HepG2 (cell line): ENCODE data around the gene IGHMBP2. TPM values are rescaled to one million over a fixed set of nuclear protein-coding genes. Genes with fewer than 3 reads are reported as not detected.

Experiments
- ATAC-seq: fragments of 200-7000 bp; cut with Tn5 transposase; 3 replicates; pipeline ENCODE4 v1.9.1; 2020; ENCODE audit warnings: mild to moderate bottlenecking, moderate library complexity
- BruUV-seq: library from RNA; stranded (reverse); fragments of 400-500 nt; replicated peaks from 2 replicates; lab custom pipeline; 2021; lab: Mats Ljungman, UMichigan
- CTCF ChIA-PET: fragments of 300-600 bp; formaldehyde crosslinking; extraction: SDS; loops from one replicate; lab custom pipeline; 2021; ENCODE audit warnings: low total read pairs, inconsistent platforms, low intra/inter-chr PET ratio; lab: Yijun Ruan, JAX
- POLR2A ChIA-PET: fragments of 350-600 bp; sonication (Branson Sonifier 250); formaldehyde crosslinking; loops from one replicate; lab custom pipeline; 2020; ENCODE audit warnings: antibody characterized with exemption, inconsistent platforms; lab: Yijun Ruan, JAX
- DNase-seq: peaks from one replicate; pipeline ENCODE4 v3.0.0-alpha.2; 2015; ENCODE audit warnings: low spot score
- FAIRE-seq: peaks from 3 replicates; lab custom pipeline; 2011; peaks lifted over from hg19 to GRCh38; lab: Jason Lieb, UNC
- H2AFZ ChIP-seq: one replicate; pipeline ENCODE4 v1.6.1; 2011; ENCODE audit warnings: low read length, inconsistent platforms
- H3K27ac ChIP-seq: fragments of 300-600 bp; 3 replicates; pipeline ENCODE4 v1.8.0; 2011; ENCODE audit warnings: mixed run types, mild to moderate bottlenecking, mixed read lengths, low read length, inconsistent platforms; ENCODE audit not compliant: insufficient read depth; ENCODE audit errors: extremely low read length
- H3K27me3 ChIP-seq, 2 experiments: fragments of 200-600 bp in 1 of 2; 2 replicates in 1 of 2; 3 replicates in 1 of 2; pipeline versions ENCODE4 v1.6.0 to v1.8.0; 2011; ENCODE audit warnings: low read length in 2 of 2, mild to moderate bottlenecking in 2 of 2, moderate library complexity in 2 of 2, inconsistent platforms in 1 of 2; ENCODE audit not compliant: insufficient read depth in 2 of 2, control insufficient read depth in 1 of 2
- H3K36me3 ChIP-seq, 2 experiments: fragments of 200-600 bp in 1 of 2; replicated peaks in 1 of 2; 2 replicates in 1 of 2; 3 replicates in 1 of 2; pipeline versions ENCODE4 v1.5.1 to v1.8.0; 2011; ENCODE audit warnings: low read length in 2 of 2, inconsistent platforms in 1 of 2; ENCODE audit not compliant: insufficient read depth in 2 of 2, control insufficient read depth in 1 of 2
- H3K4me1 ChIP-seq: 2 replicates; pipeline ENCODE4 v1.5.1; 2012; ENCODE audit warnings: low read length, inconsistent platforms; ENCODE audit not compliant: insufficient read depth
- H3K4me2 ChIP-seq: 2 replicates; pipeline ENCODE4 v1.6.0; 2011; ENCODE audit warnings: low read depth, low read length, inconsistent platforms
- H3K4me3 ChIP-seq, 3 experiments: fragments of 200-600 bp in 1 of 3; sonication (generic), shearing (Covaris generic) in 1 of 3; replicated peaks in 1 of 3; 2 replicates each; pipeline ENCODE4 v1.5.1; 2011 to 2016; ENCODE audit warnings: low read length in 3 of 3, inconsistent platforms in 2 of 3, low read depth in 2 of 3, mild to moderate bottlenecking in 2 of 3, control low read depth in 1 of 3, mixed read lengths in 1 of 3; ENCODE audit not compliant: insufficient read depth in 1 of 3
- H3K79me2 ChIP-seq: one replicate; pipeline ENCODE4 v1.6.1; 2011; ENCODE audit warnings: low read length, inconsistent platforms; ENCODE audit not compliant: insufficient read depth
- H3K9ac ChIP-seq: 2 replicates; pipeline ENCODE4 v1.6.0; 2011; ENCODE audit warnings: mild to moderate bottlenecking, low read depth, low read length, inconsistent platforms; ENCODE audit not compliant: insufficient read depth
- H3K9me3 ChIP-seq: 2 replicates; pipeline ENCODE4 v1.5.1; 2012; ENCODE audit warnings: mild to moderate bottlenecking, low read length
- H4K20me1 ChIP-seq: 2 replicates; pipeline ENCODE4 v1.6.0; 2011; ENCODE audit warnings: inconsistent platforms, mild to moderate bottlenecking, low read length, moderate library complexity; ENCODE audit not compliant: insufficient read depth
- AGO2 ChIP-seq: fragments of 200-400 bp; formaldehyde crosslinking; optimal IDR thresholded peaks from 2 replicates; pipeline ENCODE3; 2017; ENCODE audit warnings: mild to moderate bottlenecking, low read depth, low read length, moderate library complexity
- ZNF646 ChIP-seq: sonication (generic); formaldehyde crosslinking; IDR thresholded peaks from 2 replicates; pipeline ENCODE4 v1.9.0; 2021; ENCODE audit warnings: mild to moderate bottlenecking, missing genetic modification reagents
- WGBS: methylation state at CpG from one replicate; pipeline ENCODE4 v1.1.6; 2017; ENCODE audit warnings: low lambda C conversion rate; 5-methylcytosine and 5-hydroxymethylcytosine counted together
- in situ Hi-C: cut with HindIII; loops from 2 replicates; pipeline ENCODE4 v1.10.0; 2017; ENCODE audit warnings: low pct_unique_long_range_greater_than_20kb; ENCODE audit not compliant: extremely low pct_ligation_motif_present
- intact Hi-C: fragments of 100-400 bp; cut with micrococcal nuclease; formaldehyde crosslinking; loops from one replicate; pipeline ENCODE4 v1.10.0; 2022; ENCODE audit not compliant: unreplicated experiment
- polyA plus RNA-seq, 8 experiments: library from polyadenylated mRNA; depleted of rRNA in 3 of 8; stranded (reverse) in 7 of 8; unstranded in 1 of 8; fragments of >200 nt; fragmentation: Illumina TruSeq in 4 of 8; extraction: Trizol in 4 of 8; gene quantifications; 2 replicates each; pipeline versions ENCODE4 v1.2.1 to v1.2.3, GENCODE V29; 2011 to 2016; ENCODE audit warnings: low read depth in 4 of 8, missing spikeins in 1 of 8, mixed read lengths in 1 of 8; ENCODE audit not compliant: insufficient read depth in 1 of 8
- total RNA-seq, 5 experiments: library from RNA; depleted of rRNA; stranded (reverse); fragments of >200 nt; fragmentation: Illumina TruSeq; extraction: Trizol; gene quantifications; 2 replicates each; pipeline ENCODE4 v1.2.3, GENCODE V29; 2016; ENCODE audit warnings: low read depth in 1 of 5

IGHMBP2 gene
- total and polyA plus RNA-seq, 2 of the 13 experiments (the other 11 are each of a cell fraction or from before 2014, with no cell fraction given): 8.9 to 9.9 TPM

- H3K9ac ChIP-seq: no peak overlapping the region
- no peaks in the 10 kb centered on the region for H4K20me1 ChIP-seq
- no peak overlapping the region for H3K4me3 ChIP-seq
- ChIA-PET POLR2A (no interaction called here), CTCF (no interaction called here)
- H3K9me3 ChIP-seq: peaks cover 1% of the 10 kb centered on the region; the same call in 1 of the 2 replicates
- intact Hi-C loops (no loop called here), in situ Hi-C loops (no loop called here)
- TF ChIP-seq ZNF646 (CRISPR knock-in tag): no peak
- TF ChIP-seq AGO2: peak; percentile 55
- no peak overlapping the region for H2AFZ ChIP-seq
- no peaks in the 10 kb centered on the region for H3K79me2 ChIP-seq
- DNase-seq (no peak), FAIRE-seq (no peak), ATAC-seq (no peak)
- no TSS peak for BruUV-seq
- WGBS: 100% methylated on average over 7 of the region's 21 CpGs
- H3K4me1 ChIP-seq: no peaks in the 10 kb centered on the region
- no peaks in the 10 kb centered on the region; a peak in 1 of 5 replicates for H3K27me3 ChIP-seq
- H3K27ac ChIP-seq: no peak overlapping the region
- H3K4me2 ChIP-seq: no peak overlapping the region
- peaks cover 18 to 60% of the 10 kb centered on the region in 2 experiments; a peak in 4 of 5 replicates for H3K36me3 ChIP-seq
These were observed 27.5 kb downstream of the IGHMBP2 start for GRCh38 chr11:68930991-68931855.
